Fibroblast of lung (primary cell): ENCODE results near the gene BTG3. TPM values are rescaled to one million over a fixed set of nuclear protein-coding genes. Genes with fewer than 3 reads are reported as not detected.

Experiments
- DNase-seq, 2 donors: peaks; one replicate each; pipeline versions ENCODE4 v3.0.0 to v3.0.0-alpha.2; 2010; ENCODE audit warnings: low read depth in 2 of 2
- H2AFZ ChIP-seq: 2 replicates; pipeline ENCODE4 v1.5.1; 2012; ENCODE audit warnings: low read length, control low read depth, inconsistent platforms
- H3K27ac ChIP-seq: 2 replicates; pipeline ENCODE4 v1.5.1; 2011; ENCODE audit warnings: low read length, control low read depth; ENCODE audit not compliant: insufficient read depth
- H3K27me3 ChIP-seq: 2 replicates; pipeline ENCODE4 v1.5.1; 2011; ENCODE audit warnings: mild to moderate bottlenecking, low read length; ENCODE audit not compliant: control insufficient read depth, insufficient read depth
- H3K36me3 ChIP-seq: 2 replicates; pipeline ENCODE4 v1.5.1; 2011; ENCODE audit warnings: low read length; ENCODE audit not compliant: control insufficient read depth, insufficient read depth
- H3K4me1 ChIP-seq: 2 replicates; pipeline ENCODE4 v1.5.1; 2011; ENCODE audit warnings: low read length; ENCODE audit not compliant: control insufficient read depth, insufficient read depth; ENCODE audit errors: extremely low read depth
- H3K4me2 ChIP-seq: 2 replicates; pipeline ENCODE4 v1.5.1; 2011; ENCODE audit warnings: low read length, control low read depth; ENCODE audit not compliant: insufficient read depth; ENCODE audit errors: extremely low read depth
- H3K4me3 ChIP-seq, 4 experiments: fragments of 200-600 bp in 1 of 4; sonication (generic) in 1 of 4; replicated peaks in 1 of 4; 2 replicates each; pipeline ENCODE4 v1.5.1; 2011 to 2016; ENCODE audit warnings: low read length in 4 of 4, low read depth in 3 of 4, mild to moderate bottlenecking in 3 of 4, control low read depth in 2 of 4, inconsistent platforms in 1 of 4, mixed read lengths in 1 of 4; ENCODE audit not compliant: insufficient read depth in 1 of 4; ENCODE audit errors: control extremely low read depth in 1 of 4
- H3K79me2 ChIP-seq: 2 replicates; pipeline ENCODE4 v1.5.1; 2012; ENCODE audit warnings: mild to moderate bottlenecking, low read length, inconsistent platforms; ENCODE audit not compliant: control insufficient read depth, insufficient read depth
- H3K9ac ChIP-seq: 2 replicates; pipeline ENCODE4 v1.5.1; 2011; ENCODE audit warnings: mild to moderate bottlenecking, low read length, control low read depth; ENCODE audit not compliant: insufficient read depth
- H3K9me3 ChIP-seq: 2 replicates; pipeline ENCODE4 v1.5.1; 2012; ENCODE audit warnings: low read depth, low read length; ENCODE audit not compliant: control insufficient read depth, insufficient read depth
- H4K20me1 ChIP-seq: 2 replicates; pipeline ENCODE4 v1.5.1; 2011; ENCODE audit warnings: low read length; ENCODE audit not compliant: control insufficient read depth, insufficient read depth; ENCODE audit errors: extremely low read depth
- EZH2 ChIP-seq: IDR thresholded peaks from 2 replicates; pipeline ENCODE4 v1.5.1; 2012; ENCODE audit warnings: low read length, control low read depth, mild to moderate bottlenecking; ENCODE audit errors: missing control alignments
- polyA plus RNA-seq, 2 donors: library from polyadenylated mRNA; depleted of rRNA in 1 of 2; stranded (reverse) in 1 of 2; unstranded in 1 of 2; fragments of >200 nt; gene quantifications; 2 replicates each; pipeline ENCODE4 v1.2.1, GENCODE V29; 2011 to 2012; ENCODE audit warnings: missing spikeins in 1 of 2
- total RNA-seq: library from RNA; depleted of rRNA; stranded (reverse); fragments of >200 nt; gene quantifications from 2 replicates; pipeline ENCODE4 v1.2.1, GENCODE V29; 2014
- TF ChIP-seq, protein P1 (sequence below), 2 donors: IDR thresholded peaks in 1 of 2; conservative IDR thresholded peaks in 1 of 2; 1 replicate in 1 of 2; 2 replicates in 1 of 2; pipeline ENCODE4 v1.5.1; 2011 to 2012; ENCODE audit warnings: low read length in 2 of 2, control low read depth in 1 of 2, inconsistent platforms in 1 of 2, low read depth in 1 of 2, mild to moderate bottlenecking in 1 of 2

Gene BTG3
- total and polyA plus RNA-seq, 2 donors (not counting 1 experiment from before 2014, with no cell fraction given) = 32.5 to 51.2 TPM

DNA sequence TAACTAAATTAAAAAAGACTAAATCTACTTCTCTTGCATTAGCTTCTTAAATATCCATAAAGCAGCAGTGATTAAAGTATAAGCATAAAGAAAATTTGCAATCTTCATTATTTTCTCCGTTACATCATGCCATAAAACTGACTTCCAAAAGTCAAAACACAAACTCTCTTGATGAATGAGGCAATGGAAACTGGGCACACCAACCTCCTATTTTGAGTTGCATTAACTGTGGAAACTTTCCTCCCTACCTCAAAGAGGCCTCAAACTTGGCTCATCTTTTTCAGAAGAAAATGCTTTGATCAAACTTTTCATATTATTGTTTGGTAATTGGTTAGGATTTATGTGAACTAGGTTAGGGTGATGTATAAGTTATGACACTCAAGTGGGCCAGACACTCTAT is 4.1 kb upstream of the BTG3 start:
- Histone ChIP-seq H3K9ac (no peak overlapping the region), H3K27ac (no peak overlapping the region), H2AFZ (no peak overlapping the region), H4K20me1 (no peaks in the 10 kb centered on the region), H3K27me3 (no peaks in the 10 kb centered on the region), H3K79me2 (peaks cover 3% of the 10 kb centered on the region), H3K4me1 (no peaks in the 10 kb centered on the region), H3K9me3 (no peaks in the 10 kb centered on the region), H3K4me2 (no peak overlapping the region), H3K36me3 (no peaks in the 10 kb centered on the region), H3K4me3 (no peak overlapping the region)
- TF ChIP-seq, protein P1, sequence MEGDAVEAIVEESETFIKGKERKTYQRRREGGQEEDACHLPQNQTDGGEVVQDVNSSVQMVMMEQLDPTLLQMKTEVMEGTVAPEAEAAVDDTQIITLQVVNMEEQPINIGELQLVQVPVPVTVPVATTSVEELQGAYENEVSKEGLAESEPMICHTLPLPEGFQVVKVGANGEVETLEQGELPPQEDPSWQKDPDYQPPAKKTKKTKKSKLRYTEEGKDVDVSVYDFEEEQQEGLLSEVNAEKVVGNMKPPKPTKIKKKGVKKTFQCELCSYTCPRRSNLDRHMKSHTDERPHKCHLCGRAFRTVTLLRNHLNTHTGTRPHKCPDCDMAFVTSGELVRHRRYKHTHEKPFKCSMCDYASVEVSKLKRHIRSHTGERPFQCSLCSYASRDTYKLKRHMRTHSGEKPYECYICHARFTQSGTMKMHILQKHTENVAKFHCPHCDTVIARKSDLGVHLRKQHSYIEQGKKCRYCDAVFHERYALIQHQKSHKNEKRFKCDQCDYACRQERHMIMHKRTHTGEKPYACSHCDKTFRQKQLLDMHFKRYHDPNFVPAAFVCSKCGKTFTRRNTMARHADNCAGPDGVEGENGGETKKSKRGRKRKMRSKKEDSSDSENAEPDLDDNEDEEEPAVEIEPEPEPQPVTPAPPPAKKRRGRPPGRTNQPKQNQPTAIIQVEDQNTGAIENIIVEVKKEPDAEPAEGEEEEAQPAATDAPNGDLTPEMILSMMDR (conservative IDR thresholded peaks at IDR 0.05 in 1 of 2, IDR thresholded peaks at IDR 0.05 in 1 of 2; ENCODE audit: low read depth in 1 of 2, low read length in 2 of 2) = no peak
- no peak for TF ChIP-seq EZH2
- no peak for DNase-seq

DNA sequence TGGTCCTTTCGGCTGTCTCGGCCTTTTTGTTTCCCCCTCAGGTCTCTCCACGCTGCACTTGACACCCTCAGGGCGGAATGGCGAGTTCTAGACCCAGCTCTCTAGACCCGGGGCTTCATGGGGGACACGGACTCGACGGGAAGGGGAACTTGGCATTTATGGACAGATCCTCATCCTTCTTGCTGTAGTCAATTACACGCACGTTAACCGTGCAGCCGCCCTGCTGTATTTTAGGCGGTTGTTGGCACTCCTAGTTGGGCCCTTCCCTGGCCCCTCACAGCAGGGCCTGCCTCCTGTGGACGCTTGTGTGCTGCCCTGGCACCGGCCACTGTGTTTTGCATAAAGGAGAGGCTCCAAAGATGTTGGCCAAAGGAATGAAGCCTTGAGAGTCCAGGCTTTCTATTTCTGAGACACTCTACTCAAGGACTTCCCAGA is 558 bp upstream of the BTG3 start:
- DNase-seq = peak; percentile 21 to 32
- Histone ChIP-seq H3K27ac (peak overlapping the region; percentile 37), H3K36me3 (no peaks in the 10 kb centered on the region), H4K20me1 (no peaks in the 10 kb centered on the region), H3K4me1 (no peaks in the 10 kb centered on the region), H3K9ac (peak overlapping the region; percentile 89), H3K4me2 (peak overlapping the region; percentile 75), H3K4me3 (peak overlapping the region; percentile 32 to 99 (median 61)), H3K9me3 (no peaks in the 10 kb centered on the region), H2AFZ (peak overlapping the region; percentile 94), H3K79me2 (peaks cover 39% of the 10 kb centered on the region), H3K27me3 (no peaks in the 10 kb centered on the region)
- no peak for TF ChIP-seq EZH2
- TF ChIP-seq, protein P1 (conservative IDR thresholded peaks at IDR 0.05 in 1 of 2, IDR thresholded peaks at IDR 0.05 in 1 of 2; ENCODE audit: low read depth in 1 of 2, low read length in 2 of 2) = no peak

DNA sequence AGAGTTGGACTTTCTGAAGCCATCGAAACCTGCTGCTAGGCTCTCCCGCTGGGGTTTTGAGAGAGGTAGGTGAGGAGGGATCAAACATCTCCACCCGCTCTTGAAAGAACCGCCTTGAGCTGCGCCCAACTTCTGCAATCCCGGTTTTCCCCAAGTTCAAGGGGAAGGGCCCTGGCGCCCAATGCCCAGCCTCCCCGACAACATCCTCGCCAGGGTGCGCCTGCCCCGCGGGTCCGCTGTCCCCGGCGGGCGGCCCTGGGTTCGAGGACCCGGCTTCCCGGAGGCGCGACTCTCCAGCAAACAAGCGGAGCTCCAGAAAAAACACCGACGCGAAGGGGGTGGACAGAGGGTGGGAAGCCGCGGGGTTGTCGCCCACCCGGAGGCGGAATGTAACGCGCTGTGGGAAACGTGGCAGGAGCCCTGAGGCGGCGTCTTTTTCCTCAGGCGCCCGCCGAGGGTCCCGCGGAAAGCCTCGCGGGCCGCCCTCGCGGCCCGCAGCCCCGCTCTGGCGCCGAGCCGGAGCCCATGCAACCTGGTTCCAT is 607 bp downstream of the BTG3 start:
- H3K4me1 ChIP-seq = no peaks in the 10 kb centered on the region
- peak; percentile 40 to 50 for DNase-seq
- TF ChIP-seq, protein P1 (conservative IDR thresholded peaks at IDR 0.05 in 1 of 2, IDR thresholded peaks at IDR 0.05 in 1 of 2; ENCODE audit: low read depth in 1 of 2, low read length in 2 of 2) = no peak
- TF ChIP-seq EZH2 = no peak
- no peaks in the 10 kb centered on the region for H3K9me3 ChIP-seq
- H3K4me3 ChIP-seq = peak overlapping the region; percentile 69 to 99 (median 86)
- H3K9ac ChIP-seq = peak overlapping the region; percentile 89
- peaks cover 3% of the 10 kb centered on the region for H3K36me3 ChIP-seq
- H3K27me3 ChIP-seq = no peaks in the 10 kb centered on the region
- H2AFZ ChIP-seq = peak overlapping the region; percentile 94
- peak overlapping the region; percentile 85 for H3K4me2 ChIP-seq
- H3K27ac ChIP-seq = peak overlapping the region; percentile 97
- H4K20me1 ChIP-seq = no peaks in the 10 kb centered on the region
- H3K79me2 ChIP-seq = peaks cover 49% of the 10 kb centered on the region
